ENCODE results near the gene CHTOP. TPM values are rescaled to one million over a fixed set of nuclear protein-coding genes. Genes with fewer than 3 reads are reported as not detected.

The CHTOP gene
- total and polyA plus RNA-seq, 2 of the 13 experiments (the other 11 are each of a cell fraction or from before 2014, with no cell fraction given), result 38.0 to 51.9 TPM

DNA sequence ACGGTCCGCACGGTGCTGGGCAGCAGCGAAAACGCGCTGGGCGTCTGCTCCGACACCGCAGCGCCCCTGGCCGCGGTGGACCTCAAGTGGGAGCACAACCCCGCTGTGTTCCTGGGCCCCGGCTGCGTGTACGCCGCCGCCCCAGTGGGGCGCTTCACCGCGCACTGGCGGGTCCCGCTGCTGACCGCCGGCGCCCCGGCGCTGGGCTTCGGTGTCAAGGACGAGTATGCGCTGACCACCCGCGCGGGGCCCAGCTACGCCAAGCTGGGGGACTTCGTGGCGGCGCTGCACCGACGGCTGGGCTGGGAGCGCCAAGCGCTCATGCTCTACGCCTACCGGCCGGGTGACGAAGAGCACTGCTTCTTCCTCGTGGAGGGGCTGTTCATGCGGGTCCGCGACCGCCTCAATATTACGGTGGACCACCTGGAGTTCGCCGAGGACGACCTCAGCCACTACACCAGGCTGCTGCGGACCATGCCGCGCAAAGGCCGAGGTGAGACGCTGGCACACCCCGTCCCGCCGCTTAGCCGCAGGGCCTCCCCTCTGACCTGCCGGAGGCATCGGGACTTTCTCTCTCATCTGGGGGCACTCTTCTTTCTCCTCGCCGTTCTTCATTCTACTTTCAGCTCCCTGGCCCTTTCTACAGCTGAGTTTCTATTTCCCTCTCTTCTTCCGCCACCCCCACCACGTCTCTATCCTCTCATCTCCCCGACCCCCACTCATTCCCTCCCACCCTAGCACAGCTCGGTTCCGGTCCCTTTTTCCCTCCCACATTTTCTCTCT is 45.7 kb downstream of the CHTOP start (continued):
- TF ChIP-seq SP2 (CRISPR knock-in tag; IDR thresholded peaks at IDR 0.05) (0 out of 2 replicates have a peak, but pooled peaks have one; percentile 19), ZNF343 (CRISPR knock-in tag; IDR thresholded peaks at IDR 0.05) (no peak), AKAP8 (CRISPR knock-in tag; IDR thresholded peaks at IDR 0.05) (no peak), PPARG (CRISPR knock-in tag; conservative IDR thresholded peaks at IDR 0.05) (no peak), ZNF577 (CRISPR knock-in tag; IDR thresholded peaks at IDR 0.05; ENCODE audit: borderline replicate concordance, low read depth) (no peak), ZFP62 (CRISPR knock-in tag; IDR thresholded peaks at IDR 0.05) (no peak), ZNF607 (CRISPR knock-in tag; IDR thresholded peaks at IDR 0.05; ENCODE audit: borderline replicate concordance) (0 out of 2 replicates have a peak, but pooled peaks have one; percentile 30), SATB2 (CRISPR knock-in tag; IDR thresholded peaks at IDR 0.05) (peak; percentile 68; the same call in 1 of the 2 replicates), TCF7L2 (IDR thresholded peaks at IDR 0.05; ENCODE audit: low read depth, low read length) (no peak), ZMAT3 (CRISPR knock-in tag; conservative IDR thresholded peaks at IDR 0.05) (no peak), DNMT1 (CRISPR knock-in tag; IDR thresholded peaks at IDR 0.05) (no peak), ERF (CRISPR knock-in tag; IDR thresholded peaks at IDR 0.05) (no peak), JUNB (CRISPR knock-in tag; IDR thresholded peaks at IDR 0.05; ENCODE audit: borderline replicate concordance) (no peak), U2AF2 (IDR thresholded peaks at IDR 0.05; ENCODE audit: low read depth, low read length) (no peak), MZF1 (CRISPR knock-in tag; IDR thresholded peaks at IDR 0.05; ENCODE audit: borderline replicate concordance) (no peak), NFRKB (IDR thresholded peaks at IDR 0.05) (no peak), ZNF296 (CRISPR knock-in tag; conservative IDR thresholded peaks at IDR 0.05) (0 out of 2 replicates have a peak, but pooled peaks have one; percentile 56)
- TF ChIP-seq, protein P1, sequence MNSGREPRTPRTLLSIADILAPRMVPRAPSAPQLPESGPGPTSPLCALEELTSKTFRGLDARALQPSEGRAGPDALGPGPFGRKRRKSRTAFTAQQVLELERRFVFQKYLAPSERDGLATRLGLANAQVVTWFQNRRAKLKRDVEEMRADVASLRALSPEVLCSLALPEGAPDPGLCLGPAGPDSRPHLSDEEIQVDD (CRISPR knock-in tag; IDR thresholded peaks at IDR 0.05; ENCODE audit: borderline replicate concordance), result no peak
- TF ChIP-seq, protein P2, sequence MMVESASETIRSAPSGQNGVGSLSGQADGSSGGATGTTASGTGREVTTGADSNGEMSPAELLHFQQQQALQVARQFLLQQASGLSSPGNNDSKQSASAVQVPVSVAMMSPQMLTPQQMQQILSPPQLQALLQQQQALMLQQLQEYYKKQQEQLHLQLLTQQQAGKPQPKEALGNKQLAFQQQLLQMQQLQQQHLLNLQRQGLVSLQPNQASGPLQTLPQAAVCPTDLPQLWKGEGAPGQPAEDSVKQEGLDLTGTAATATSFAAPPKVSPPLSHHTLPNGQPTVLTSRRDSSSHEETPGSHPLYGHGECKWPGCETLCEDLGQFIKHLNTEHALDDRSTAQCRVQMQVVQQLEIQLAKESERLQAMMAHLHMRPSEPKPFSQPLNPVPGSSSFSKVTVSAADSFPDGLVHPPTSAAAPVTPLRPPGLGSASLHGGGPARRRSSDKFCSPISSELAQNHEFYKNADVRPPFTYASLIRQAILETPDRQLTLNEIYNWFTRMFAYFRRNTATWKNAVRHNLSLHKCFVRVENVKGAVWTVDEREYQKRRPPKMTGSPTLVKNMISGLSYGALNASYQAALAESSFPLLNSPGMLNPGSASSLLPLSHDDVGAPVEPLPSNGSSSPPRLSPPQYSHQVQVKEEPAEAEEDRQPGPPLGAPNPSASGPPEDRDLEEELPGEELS (CRISPR knock-in tag; IDR thresholded peaks at IDR 0.05), result no peak
- TF ChIP-seq, protein P3, sequence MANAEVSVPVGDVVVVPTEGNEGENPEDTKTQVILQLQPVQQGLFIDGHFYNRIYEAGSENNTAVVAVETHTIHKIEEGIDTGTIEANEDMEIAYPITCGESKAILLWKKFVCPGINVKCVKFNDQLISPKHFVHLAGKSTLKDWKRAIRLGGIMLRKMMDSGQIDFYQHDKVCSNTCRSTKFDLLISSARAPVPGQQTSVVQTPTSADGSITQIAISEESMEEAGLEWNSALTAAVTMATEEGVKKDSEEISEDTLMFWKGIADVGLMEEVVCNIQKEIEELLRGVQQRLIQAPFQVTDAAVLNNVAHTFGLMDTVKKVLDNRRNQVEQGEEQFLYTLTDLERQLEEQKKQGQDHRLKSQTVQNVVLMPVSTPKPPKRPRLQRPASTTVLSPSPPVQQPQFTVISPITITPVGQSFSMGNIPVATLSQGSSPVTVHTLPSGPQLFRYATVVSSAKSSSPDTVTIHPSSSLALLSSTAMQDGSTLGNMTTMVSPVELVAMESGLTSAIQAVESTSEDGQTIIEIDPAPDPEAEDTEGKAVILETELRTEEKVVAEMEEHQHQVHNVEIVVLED (CRISPR knock-in tag; IDR thresholded peaks at IDR 0.05; ENCODE audit: borderline replicate concordance), result no peak
- TF ChIP-seq, protein P4, sequence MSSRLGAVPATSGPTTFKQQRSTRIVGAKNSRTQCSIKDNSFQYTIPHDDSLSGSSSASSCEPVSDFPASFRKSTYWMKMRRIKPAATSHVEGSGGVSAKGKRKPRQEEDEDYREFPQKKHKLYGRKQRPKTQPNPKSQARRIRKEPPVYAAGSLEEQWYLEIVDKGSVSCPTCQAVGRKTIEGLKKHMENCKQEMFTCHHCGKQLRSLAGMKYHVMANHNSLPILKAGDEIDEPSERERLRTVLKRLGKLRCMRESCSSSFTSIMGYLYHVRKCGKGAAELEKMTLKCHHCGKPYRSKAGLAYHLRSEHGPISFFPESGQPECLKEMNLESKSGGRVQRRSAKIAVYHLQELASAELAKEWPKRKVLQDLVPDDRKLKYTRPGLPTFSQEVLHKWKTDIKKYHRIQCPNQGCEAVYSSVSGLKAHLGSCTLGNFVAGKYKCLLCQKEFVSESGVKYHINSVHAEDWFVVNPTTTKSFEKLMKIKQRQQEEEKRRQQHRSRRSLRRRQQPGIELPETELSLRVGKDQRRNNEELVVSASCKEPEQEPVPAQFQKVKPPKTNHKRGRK (CRISPR knock-in tag; IDR thresholded peaks at IDR 0.05), result peak; percentile 28; the same call in 1 of the 2 replicates
- TF ChIP-seq, protein P5, sequence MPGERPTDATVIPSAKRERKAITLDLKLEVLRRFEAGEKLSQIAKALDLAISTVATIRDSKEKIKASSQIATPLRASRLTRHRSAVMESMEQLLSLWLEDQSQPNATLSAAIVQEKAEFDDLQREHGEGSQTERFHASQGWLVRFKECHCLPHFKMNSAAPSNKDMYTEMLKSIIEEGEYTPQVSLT (CRISPR knock-in tag; IDR thresholded peaks at IDR 0.05; ENCODE audit: borderline replicate concordance, low read depth), result no peak

Measured in HepG2 (cell line).